Measurements from ENCODE around the gene ZNF503. TPM values are rescaled to one million over a fixed set of nuclear protein-coding genes. Genes with fewer than 3 reads are reported as not detected.
"Not testable (repeated sequence)": the region's sequence is repeated elsewhere in the genome, so short reads cannot be mapped to it uniquely, and the experiment has no call there.

Gene ZNF503
- total RNA-seq, 2 experiments from 2014 or later: 0.38 to 0.47 TPM

GRCh38 chr10:75377869-75378268, 23.7 kb downstream of the ZNF503 start:
- Mint-ChIP-seq H3K36me3 (ENCODE audit: low read depth) (no peaks in the 10 kb centered on the region), H3K27ac (no peak overlapping the region), H3K4me1 (ENCODE audit: low read depth) (no peaks in the 10 kb centered on the region), H3K9me3 (no peaks in the 10 kb centered on the region), H3K4me3 (no peak overlapping the region), H3K27me3 (peaks cover 6% of the 10 kb centered on the region)
- TF ChIP-seq, protein P1, sequence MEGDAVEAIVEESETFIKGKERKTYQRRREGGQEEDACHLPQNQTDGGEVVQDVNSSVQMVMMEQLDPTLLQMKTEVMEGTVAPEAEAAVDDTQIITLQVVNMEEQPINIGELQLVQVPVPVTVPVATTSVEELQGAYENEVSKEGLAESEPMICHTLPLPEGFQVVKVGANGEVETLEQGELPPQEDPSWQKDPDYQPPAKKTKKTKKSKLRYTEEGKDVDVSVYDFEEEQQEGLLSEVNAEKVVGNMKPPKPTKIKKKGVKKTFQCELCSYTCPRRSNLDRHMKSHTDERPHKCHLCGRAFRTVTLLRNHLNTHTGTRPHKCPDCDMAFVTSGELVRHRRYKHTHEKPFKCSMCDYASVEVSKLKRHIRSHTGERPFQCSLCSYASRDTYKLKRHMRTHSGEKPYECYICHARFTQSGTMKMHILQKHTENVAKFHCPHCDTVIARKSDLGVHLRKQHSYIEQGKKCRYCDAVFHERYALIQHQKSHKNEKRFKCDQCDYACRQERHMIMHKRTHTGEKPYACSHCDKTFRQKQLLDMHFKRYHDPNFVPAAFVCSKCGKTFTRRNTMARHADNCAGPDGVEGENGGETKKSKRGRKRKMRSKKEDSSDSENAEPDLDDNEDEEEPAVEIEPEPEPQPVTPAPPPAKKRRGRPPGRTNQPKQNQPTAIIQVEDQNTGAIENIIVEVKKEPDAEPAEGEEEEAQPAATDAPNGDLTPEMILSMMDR (IDR thresholded peaks at IDR 0.05): no peak
- H3K27ac ChIP-seq (ENCODE audit: low read depth in 1 of 2, low read length in 2 of 2): no peak overlapping the region
- DNase-seq: no peak
- intact Hi-C loops (cut with DNase I, micrococcal nuclease): no loop called here
- no peaks in the 10 kb centered on the region for H3K27me3 ChIP-seq (ENCODE audit: control insufficient read depth in 1 of 2, insufficient read depth in 2 of 2, low read length in 2 of 2)
- no peaks in the 10 kb centered on the region for H3K4me1 ChIP-seq (ENCODE audit: insufficient read depth, low read length)
- no peak overlapping the region for H3K4me3 ChIP-seq (ENCODE audit: low read length)
- CTCF ChIA-PET: no interaction called here
- H3K9me3 ChIP-seq (ENCODE audit: control insufficient read depth in 1 of 2, insufficient read depth in 1 of 2, low read length in 2 of 2): no peaks in the 10 kb centered on the region
- POLR2A ChIA-PET: no interaction called here
- H3K36me3 ChIP-seq (ENCODE audit: insufficient read depth, low read length): no peaks in the 10 kb centered on the region
- no peak for ATAC-seq (ENCODE audit: poor library complexity)

DNA sequence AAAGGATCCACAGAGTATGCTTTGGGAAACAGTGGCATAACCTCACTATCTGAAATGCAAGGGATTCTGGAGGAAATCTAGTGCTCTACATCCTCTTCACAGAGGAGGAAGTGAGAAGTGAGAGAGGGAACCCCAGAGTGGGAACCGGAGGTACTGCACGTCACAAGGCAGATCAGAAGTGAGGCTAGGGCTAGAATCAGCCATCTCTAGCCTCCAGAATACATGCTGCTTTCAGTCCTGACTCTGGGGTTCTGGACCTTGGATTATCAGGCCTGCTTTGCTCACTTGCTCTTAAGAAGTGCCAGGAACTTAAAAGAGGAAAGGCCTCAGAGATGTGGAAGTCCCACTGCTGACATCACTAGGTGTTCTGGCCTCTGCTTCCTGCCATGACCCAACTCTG, 25.7 kb downstream of the ZNF503 start:
- Mint-ChIP-seq H3K27ac (no peak overlapping the region), H3K4me3 (no peak overlapping the region), H3K9me3 (no peaks in the 10 kb centered on the region), H3K27me3 (peaks cover 6% of the 10 kb centered on the region), H3K4me1 (ENCODE audit: low read depth) (no peaks in the 10 kb centered on the region), H3K36me3 (ENCODE audit: low read depth) (no peaks in the 10 kb centered on the region)
- ATAC-seq (ENCODE audit: poor library complexity) (no peak), DNase-seq (peak in 3 of 14 experiments; percentile 11 to 54 (median 52))
- Histone ChIP-seq H3K4me3 (ENCODE audit: low read length) (no peak overlapping the region), H3K4me1 (ENCODE audit: insufficient read depth, low read length) (no peaks in the 10 kb centered on the region), H3K27ac (ENCODE audit: low read depth in 1 of 2, low read length in 2 of 2) (no peak overlapping the region), H3K9me3 (ENCODE audit: control insufficient read depth in 1 of 2, insufficient read depth in 1 of 2, low read length in 2 of 2) (no peaks in the 10 kb centered on the region), H3K36me3 (ENCODE audit: insufficient read depth, low read length) (no peaks in the 10 kb centered on the region), H3K27me3 (ENCODE audit: control insufficient read depth in 1 of 2, insufficient read depth in 2 of 2, low read length in 2 of 2) (no peaks in the 10 kb centered on the region)
- ChIA-PET POLR2A (no interaction called here), CTCF (no interaction called here)
- TF ChIP-seq, protein P1 (IDR thresholded peaks at IDR 0.05): no peak
- intact Hi-C loops (cut with DNase I, micrococcal nuclease): no loop called here

GRCh38 chr10:75371010-75371409, 30.6 kb downstream of the ZNF503 start:
- ATAC-seq (ENCODE audit: poor library complexity) (no peak), DNase-seq (no peak)
- ChIA-PET CTCF (interaction anchor here (0.7 kb wide), 1 partner anchor 37 kb away, joined by 3 read pairs; no protein-coding TSS in a partner anchor), POLR2A (no interaction called here)
- H3K4me1 ChIP-seq (ENCODE audit: insufficient read depth, low read length): no peaks in the 10 kb centered on the region
- H3K27ac Mint-ChIP-seq: no peak overlapping the region
- TF ChIP-seq, protein P1 (IDR thresholded peaks at IDR 0.05): no peak
- no peaks in the 10 kb centered on the region for H3K36me3 ChIP-seq (ENCODE audit: insufficient read depth, low read length)
- H3K27me3 ChIP-seq (ENCODE audit: control insufficient read depth in 1 of 2, insufficient read depth in 2 of 2, low read length in 2 of 2): peaks cover 0 to 2% of the 10 kb centered on the region in 2 experiments
- no peak overlapping the region for H3K4me3 ChIP-seq (ENCODE audit: low read length)
- no peak overlapping the region for H3K27ac ChIP-seq (ENCODE audit: low read depth in 1 of 2, low read length in 2 of 2)
- H3K9me3 Mint-ChIP-seq: peaks cover 2% of the 10 kb centered on the region
- no peaks in the 10 kb centered on the region for H3K9me3 ChIP-seq (ENCODE audit: control insufficient read depth in 1 of 2, insufficient read depth in 1 of 2, low read length in 2 of 2)
- peaks cover 16% of the 10 kb centered on the region for H3K27me3 Mint-ChIP-seq
- no peaks in the 10 kb centered on the region for H3K36me3 Mint-ChIP-seq (ENCODE audit: low read depth)
- intact Hi-C loops (cut with DNase I, micrococcal nuclease): no loop called here
- H3K4me1 Mint-ChIP-seq (ENCODE audit: low read depth): no peaks in the 10 kb centered on the region
- no peak overlapping the region for H3K4me3 Mint-ChIP-seq

DNA sequence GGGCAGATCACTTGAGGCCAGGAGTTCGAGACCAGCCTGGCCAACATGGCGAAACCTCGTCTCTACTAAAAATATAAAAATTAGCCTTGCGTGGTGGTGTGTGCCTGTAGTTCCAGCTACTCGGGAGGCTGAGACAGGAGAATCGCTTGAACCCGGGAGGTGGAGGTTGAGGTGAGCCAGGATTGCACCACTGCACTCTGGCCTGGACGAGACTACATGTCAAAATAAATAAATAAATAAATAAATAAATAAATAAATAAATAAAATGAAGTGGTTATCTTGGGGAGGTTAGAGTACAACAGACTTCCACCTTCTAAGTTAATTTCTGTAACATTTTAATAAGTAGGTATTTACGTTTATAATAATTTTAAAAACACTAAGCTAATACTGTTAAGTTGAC, 31.7 kb downstream of the ZNF503 start:
- H3K27ac Mint-ChIP-seq; H3K4me3 ChIP-seq (ENCODE audit: low read length); H3K4me1 Mint-ChIP-seq (ENCODE audit: low read depth); H3K27me3 ChIP-seq (ENCODE audit: control insufficient read depth in 1 of 2, insufficient read depth in 2 of 2, low read length in 2 of 2); H3K9me3 ChIP-seq (ENCODE audit: control insufficient read depth in 1 of 2, insufficient read depth in 1 of 2, low read length in 2 of 2); CTCF ChIA-PET; H3K36me3 Mint-ChIP-seq (ENCODE audit: low read depth); H3K27ac ChIP-seq (ENCODE audit: low read depth in 1 of 2, low read length in 2 of 2); H3K4me1 ChIP-seq (ENCODE audit: insufficient read depth, low read length); H3K4me3 Mint-ChIP-seq; H3K36me3 ChIP-seq (ENCODE audit: insufficient read depth, low read length); POLR2A ChIA-PET; DNase-seq; intact Hi-C loops (cut with DNase I, micrococcal nuclease); H3K9me3 Mint-ChIP-seq; ATAC-seq (ENCODE audit: poor library complexity): not testable (repeated sequence)
- peaks cover 16% of the 10 kb centered on the region for H3K27me3 Mint-ChIP-seq

All from CD4-positive, alpha-beta T cell (primary cell).